GM23248 (cell line): ENCODE measurements around the gene C17orf113.

Experiments used
- EZH2 ChIP-seq: fragments of 200-600 bp; sonication (generic); IDR thresholded peaks from 2 replicates; pipeline ENCODE4 v1.6.1; 2018; ENCODE audit warnings: antibody characterized with exemption, mild to moderate bottlenecking; ENCODE audit not compliant: insufficient read depth, poor library complexity, severe bottlenecking
- EZH2phosphoT487 ChIP-seq: fragments of 200-600 bp; sonication (generic); IDR thresholded peaks from 2 replicates; pipeline ENCODE4 v1.6.1; 2018; ENCODE audit warnings: antibody characterized with exemption, moderate library complexity, mild to moderate bottlenecking, low read depth; ENCODE audit not compliant: insufficient read depth

GRCh38 chr17:42002175-42002791 is 48.1 kb downstream of the C17orf113 start:
- TF ChIP-seq EZH2: no peak
- TF ChIP-seq EZH2phosphoT487: no peak
